Stimulated activated CD4-positive, alpha-beta T cell treated with anti-CD3 and anti-CD28 coated beads, TNF-alpha, amount 100 ng/mL, for 4 hours (primary cell): Measurements from ENCODE around the gene MYO5A.

Experiments used
- DNase-seq, 3 experiments: peaks; one replicate each; pipeline ENCODE4 v3.0.0-alpha.2; 2020; ENCODE audit warnings: low read depth in 3 of 3

Gene MYO5A

DNA sequence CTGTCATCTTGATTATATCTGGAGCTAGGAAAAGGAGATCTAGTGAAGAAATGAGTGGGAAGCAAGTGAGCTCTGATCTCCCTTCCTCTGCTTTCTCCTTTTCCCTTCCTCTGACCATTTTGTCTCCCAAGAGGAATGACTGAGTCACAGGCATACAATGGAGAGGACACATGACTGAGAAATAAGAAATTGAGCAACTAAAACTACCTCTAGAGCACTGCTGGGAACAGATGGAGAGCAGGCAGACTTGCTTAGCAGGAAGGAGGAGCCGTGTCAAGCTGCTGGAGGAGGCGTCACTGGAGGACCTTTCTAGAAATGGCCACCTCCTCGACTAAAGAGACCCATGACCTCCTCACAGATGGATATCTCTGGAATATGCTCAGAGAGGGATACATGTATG, 166.2 kb downstream of the MYO5A start:
- DNase-seq: no peak

DNA sequence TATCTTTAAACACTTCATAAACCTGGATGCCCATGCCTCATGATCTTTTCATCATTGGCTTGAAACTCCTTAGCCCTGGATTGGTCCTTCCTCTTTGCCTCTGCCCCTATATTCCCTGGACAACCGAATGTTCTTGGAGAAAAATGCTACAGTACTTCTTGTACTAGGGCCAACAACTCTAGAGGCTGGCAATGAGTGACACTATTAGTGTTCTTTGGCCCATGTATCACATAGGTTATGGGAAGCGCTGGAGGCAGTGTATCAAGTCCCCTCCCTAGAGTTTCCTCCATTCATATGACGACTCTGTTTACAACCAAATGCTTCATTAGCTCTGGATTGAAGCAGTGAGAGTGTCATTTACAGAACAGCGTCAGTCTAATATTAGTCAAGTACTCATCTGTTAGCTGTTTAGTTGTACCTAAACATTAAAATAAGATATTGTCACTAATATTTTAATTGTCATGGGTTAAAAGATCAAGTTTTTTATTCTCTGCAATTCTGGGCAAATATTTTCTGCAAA, 166.6 kb downstream of the MYO5A start:
- DNase-seq: no peak

DNA sequence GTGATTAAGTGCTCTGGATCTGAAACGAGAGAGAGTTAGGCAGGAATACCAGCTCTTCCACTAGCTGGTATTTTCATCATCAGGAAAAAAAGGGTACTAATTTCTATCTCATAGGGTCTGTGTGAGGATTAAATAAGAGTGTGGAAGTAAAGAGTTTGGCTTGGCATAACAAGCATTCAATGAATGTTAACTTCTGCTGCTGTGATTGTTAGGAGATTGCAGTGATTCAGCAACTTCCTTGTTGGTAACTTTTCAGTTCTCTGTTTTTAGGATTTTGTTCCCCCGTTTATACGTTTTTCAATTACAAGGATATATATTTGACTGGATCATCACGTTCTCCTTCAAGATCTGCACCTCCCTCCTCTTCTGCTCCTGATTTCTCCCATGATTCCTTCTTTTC, 167.2 kb downstream of the MYO5A start:
- DNase-seq: no peak

DNA sequence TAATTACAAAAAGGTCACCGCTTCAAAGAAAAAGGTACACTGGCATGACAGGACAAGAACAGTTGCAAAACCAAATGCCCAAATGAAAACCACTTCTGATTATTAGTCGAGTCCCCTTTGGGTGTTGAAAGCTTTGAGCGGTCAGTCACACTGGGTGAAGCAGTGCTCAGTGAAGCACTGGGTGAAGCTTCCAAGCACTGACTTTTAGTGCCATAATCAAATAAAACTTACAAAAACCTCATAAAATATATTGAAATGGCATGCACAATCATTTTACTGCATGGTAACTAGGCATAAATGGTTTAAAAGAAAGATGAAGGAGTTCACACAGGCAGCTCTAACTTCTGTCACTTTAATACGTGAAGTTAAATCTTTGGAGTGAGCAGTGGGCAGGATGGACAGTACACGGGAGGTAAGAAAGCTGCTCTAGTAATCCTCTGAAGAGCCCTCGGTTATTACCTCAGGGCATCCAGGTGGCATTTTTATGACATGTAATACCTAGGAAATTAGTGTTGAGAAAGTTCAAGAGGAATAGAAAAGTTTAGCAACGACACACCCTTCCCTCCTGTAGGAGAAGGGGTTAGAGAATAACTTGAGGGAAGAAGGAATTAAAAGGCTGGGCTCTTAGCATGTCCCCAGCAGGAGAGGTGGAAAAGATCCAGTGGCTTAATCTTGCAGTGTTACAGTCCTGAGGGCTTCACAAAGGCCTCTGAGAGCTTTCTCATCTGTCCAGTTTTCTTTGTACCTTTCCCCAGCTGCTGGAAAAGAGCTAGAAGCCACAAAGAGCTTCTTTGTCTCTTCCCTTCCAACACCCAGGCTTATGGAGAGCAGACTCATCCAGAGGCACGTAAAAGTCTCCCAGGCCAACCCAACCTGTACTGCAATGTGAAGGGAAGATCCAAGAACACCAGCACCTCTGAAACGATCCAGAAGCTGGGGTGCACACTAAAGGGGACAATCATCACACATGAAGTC, 168.2 kb downstream of the MYO5A start:
- no peak for DNase-seq

DNA sequence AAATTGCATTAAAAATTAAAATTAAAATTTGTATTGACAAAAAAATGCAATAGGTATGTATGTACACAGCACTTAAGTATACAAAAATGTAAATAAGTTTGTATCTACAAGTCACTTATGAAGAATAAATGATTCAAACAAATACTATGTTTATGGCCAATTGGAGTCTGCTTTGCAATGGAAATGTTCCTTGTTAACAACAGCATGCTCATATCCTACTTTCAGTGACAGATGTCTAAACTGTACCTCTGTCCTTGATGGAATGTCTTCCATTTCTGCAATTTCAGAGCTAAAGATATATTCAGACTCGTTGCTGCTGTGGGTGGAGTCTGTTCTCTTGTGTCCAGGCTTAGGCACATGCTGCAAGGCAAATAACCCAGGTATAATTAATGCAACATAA, 169.0 kb downstream of the MYO5A start:
- DNase-seq: no peak

DNA sequence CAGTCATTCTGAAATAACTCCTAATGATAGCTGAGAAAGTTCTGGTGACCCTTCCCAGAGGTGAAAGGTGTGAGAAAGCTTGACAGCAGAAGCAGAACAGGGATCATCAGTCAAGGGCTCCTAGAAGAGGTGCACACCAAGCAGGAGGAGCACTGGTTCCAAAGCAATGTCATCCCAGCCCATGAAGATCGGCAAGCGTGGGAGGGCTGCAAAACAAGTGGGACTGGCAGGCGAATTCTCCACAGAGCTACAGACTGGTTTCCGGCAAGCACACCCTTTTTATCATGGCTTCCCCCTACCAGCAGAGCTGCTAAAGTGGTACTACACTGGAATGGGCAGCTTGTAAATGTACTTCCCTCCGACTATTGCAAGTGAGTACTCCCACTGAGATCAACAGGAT, 170.7 kb downstream of the MYO5A start:
- no peak for DNase-seq

DNA sequence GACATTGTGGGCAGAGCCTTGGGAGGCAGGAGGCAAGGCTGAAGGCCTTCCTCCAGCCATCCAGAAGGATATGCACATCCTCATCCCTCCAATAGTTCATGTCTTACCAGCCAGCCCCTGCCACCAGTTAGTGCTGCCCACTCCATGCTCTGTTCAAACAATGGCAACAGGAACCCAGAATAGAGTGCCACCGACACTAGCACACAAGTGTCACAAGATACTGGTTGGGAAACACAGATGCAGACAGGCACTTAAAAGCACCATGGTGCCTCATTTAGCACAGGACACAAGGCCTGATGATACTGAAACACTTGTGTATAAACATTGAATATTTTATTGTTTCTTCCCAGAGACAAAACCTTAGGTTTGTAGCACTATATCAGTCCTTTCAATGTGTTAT, 176.6 kb downstream of the MYO5A start:
- DNase-seq: no peak

DNA sequence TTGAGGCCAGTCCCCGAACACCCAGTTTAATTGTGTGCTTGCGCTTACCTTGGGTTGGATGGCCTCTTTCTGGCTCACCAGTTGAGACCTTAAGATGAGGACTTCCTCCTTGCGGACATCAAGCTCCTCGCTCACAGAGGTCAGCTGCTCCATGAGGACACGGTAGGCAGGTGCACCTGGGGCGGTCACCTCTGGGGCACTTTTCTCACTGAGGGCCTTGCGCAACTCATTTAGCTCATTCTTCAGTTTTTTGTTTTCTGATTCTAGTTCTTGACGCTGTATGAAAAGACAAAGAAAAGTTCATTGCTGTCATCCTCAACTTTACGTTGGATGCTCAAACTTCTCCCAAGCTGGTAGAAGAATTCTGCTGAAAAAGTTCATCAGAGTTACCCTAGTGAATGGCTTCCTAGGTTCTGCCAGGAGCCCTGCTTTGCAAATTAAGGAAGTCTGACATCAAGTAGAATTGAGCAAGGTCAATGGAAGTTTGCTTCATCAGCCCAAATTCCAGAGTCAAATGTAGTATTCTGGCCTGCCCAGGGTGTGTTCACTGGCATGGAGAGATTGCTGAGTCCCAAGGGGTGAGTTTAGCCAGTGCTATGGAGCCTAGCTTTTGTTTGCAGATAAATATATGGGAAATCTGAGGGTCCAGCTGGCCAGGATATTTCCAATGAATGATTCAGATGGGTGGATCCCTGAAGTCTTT, 177.3 kb downstream of the MYO5A start:
- no peak for DNase-seq

DNA sequence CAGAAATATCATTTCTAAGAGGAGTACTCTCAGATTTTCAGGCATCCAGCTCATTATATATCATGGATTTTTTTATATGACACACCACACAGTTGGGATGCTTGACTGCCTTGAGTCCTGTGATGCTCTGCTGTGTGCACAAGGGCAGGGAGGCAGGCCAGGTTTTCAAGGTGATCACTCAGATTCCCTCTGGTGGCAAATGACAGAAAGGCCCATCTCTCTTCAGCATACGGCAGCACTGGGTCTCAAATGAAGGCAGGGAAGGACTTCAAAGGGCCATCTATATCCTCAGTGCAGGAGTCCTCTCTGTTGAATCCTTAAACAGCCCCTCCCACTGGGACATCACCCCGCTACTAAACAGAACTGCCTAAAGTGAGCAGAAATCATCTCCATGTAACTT, 178.3 kb downstream of the MYO5A start:
- DNase-seq: no peak

DNA sequence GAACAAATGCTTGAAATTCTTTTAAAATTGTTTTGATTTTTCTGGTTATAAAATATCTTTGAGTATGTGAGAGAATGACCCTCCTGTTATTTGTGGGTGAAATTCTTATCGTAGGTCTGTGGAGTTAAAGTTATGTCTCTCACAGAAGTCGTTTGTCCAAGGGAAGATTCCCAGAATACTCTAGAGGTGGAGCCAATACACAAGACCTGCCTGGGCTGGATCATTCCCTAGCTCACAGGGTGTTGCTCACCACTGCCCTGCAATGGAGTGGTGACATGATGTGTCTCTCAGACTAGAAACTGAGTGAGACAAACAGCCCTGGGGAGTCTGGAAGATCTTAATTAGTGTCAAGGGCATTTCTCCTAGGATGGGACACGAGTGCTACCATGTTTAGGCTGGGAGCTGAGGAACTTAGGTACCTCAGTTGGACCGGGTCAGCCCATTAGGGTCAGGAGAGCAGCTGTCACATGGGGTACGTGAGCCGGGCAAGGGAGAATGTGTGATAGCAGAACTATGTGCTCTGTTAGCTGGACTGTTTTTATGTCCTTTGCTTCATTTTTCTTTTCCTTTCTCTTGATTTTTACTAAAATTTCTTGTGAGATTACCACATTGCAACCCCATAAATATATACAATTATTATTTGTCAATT, 179.5 kb downstream of the MYO5A start:
- DNase-seq: no peak

DNA sequence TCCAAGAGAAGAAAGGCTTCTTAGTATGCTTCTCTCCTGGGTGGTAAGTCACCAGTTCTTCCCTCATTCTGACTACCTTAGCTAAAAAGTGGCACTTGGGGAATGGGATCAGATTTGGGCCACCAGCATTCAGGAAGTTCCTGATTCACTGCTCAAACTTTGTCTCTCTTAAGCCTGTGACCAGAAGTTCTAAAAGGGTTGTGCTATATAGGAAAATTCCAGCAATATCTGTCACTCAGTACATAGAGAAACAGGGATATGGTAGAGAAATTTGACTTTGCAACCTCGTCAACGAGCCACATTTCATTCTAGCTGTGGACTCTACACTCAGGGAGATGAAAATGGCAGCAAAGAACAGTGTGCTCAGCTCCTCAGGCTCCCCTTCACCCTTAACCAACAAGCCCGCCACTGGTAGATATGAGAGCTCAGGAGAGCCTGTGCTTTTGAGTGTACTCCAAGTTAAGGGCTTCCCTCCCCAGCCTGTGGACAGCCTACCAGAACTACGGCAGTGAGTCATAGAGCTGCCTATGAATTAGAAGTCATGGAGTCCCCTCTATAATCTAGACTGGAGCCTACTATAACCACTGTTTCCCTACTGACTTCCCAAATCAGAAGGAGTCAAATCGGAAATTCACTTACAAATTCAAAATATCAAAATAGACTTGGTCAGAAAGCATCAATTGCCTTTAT, 180.5 kb downstream of the MYO5A start:
- DNase-seq: no peak

DNA sequence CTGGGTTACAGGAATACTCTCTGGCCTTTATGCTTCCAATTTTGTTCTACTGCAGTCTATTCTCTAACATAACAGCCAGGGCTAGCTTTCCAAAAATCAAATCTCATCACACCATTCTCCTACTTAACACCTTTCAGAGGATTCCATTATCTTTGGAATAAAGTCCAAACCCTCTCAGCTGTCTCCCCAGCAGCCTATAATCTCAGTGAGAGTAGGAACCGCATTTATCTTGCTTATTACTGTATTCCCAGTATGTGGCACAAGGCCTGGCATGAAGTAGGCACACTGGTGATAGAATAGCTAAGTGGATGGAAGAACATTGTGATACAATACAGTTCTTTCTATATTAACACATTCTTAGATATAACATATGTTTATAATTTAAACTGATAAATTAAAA, 184.1 kb downstream of the MYO5A start:
- no peak for DNase-seq

DNA sequence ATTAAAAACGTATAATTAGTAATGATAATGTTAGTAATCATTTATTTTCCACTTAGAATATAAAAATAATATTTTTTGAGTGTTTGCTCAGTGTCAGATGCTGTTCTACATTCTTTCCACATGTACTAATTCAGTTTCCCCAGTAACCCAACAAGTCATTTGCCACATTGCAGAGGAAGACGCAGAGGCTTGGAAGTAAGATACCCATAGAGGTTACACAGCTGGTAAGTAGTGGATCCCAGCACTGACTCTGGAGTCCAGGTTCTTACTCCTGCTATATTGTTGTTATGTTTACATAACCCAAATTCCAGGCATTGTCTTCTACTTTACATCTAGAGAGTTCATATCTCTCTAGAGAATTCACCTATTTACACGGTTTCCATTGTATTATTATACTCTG, 184.8 kb downstream of the MYO5A start:
- DNase-seq: no peak

DNA sequence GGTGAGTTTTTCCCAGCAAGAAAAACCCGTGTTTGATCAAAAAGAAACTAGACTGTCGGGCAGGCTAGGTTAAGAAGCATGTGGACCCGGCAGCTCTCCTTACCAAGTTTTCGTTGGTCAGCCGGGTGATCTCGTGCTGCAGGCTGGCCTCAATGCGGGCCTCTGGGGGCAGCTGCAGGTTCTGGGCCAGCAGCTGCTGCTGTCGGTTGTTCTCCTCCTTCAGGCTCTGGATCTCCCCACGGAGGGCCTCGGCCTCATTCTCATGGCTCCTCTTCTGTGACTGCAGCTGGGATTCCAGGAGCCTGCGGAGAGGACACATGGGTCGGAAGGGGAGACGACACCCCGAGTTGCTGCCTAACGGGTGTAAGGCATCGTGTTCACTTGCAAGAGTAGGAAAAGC, 188.6 kb downstream of the MYO5A start:
- DNase-seq: no peak

DNA sequence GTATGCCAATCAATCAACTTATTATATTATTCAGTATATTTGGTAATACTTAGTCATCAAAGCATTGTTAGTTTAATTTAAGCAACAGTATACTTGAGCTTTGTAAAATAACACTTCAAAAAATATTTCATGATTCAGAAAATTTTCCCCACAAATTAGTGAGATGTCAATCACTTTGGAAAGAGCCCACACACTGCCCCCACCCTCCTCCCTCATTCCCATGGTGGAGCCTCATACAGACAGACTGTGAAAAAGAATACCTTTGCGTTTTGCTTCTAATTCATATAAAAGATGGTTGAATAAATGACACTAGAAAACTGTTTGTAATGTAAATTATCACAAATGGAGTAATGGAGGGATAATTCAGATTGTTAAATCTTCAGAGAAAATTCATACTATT, 189.8 kb downstream of the MYO5A start:
- no peak for DNase-seq

DNA sequence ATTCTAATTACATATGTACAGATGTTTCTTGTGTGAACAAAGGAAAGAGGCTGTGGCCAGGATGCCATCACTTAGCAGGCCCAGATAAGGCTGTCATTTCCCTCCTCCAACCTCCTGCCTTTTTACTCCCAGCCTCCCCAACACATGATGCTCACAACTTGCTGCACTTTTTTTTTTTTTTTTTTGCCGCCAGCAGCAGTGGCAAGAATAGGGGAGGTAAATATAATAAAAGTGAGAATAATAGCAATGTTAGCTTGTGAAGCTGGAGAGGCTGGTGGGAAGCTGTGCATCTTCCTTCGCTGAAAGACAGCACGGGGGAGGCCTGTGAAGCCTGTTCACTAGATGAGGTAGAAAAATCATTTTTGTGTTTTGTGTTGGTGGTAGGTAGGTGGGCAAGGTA, 190.6 kb downstream of the MYO5A start:
- no peak for DNase-seq

DNA sequence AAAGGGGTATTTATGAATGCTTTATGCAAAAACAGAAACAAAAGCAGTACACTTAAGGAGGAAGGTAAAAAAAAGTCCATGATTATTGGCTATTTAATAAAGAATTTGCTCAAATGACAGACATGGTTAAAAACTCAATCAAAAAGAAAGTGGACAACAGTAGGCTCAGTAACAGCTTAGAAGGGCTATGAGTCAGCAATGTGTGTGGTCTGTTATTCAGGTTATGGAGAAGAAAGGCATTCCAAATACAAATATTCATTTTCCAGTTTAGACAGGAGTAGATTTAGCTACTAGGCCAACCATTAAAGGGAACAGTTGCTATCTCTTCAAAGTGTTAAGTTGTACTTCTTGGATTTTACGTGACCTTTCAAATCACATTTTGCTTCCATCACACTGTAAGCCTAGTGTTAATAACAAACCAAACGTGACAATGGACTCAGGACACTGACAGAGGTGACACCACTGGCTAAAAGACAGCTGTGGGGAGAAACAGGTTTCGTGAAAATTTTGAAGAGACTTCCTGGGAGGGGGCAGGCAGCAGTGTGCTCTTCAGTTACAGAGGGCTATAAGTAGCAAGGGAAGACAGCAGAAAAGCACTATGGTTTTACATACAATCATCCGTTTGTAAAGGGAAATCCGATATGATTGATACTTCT, 191.4 kb downstream of the MYO5A start:
- no peak for DNase-seq

DNA sequence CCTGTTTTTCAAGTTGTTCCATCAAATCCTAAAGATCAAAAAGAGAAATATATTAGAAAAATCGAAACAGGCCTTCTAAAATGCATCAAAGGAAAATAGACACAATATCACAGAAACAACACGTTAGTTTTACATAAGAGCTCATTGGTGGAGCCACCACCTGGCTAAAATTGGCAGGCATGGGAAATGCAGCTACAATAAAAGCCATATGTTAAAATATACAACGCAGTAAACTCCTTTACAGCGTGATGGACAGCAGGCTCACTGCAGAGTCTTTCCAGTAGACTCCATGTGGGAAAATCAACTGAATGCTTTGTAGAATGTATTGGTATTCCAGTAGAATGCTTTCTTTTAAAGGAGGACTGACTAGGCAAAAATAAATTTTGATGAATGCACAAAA, 192.2 kb downstream of the MYO5A start:
- DNase-seq: no peak

DNA sequence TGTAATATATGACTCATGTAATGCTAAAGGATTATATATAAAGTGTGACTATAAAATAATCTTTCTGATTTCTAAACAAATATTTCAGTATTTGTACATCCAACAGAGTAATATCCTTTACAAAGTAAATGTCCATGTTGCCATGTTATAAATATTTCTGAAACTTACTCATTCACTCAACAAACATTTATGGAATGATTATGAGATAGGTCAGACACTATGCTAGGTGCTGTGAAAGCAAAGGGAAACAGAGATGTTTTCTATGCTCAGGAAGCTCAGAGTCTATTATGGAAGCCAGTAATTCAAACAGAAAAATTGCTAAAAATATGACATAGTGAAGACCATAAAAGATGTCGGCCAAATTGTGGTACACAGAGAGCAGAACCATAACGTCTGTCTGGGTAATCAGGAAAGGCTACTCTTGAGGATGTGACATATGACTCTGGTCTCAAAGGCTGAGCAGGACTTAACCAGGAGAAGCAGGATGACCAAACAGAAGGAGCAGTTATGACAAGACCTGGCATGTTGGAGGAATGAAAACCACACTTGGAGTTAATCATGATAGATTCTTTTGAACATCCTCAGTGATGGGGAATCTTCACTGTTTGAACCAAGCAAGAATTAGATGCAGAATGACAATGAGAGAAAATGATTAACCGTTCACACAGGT, 194.1 kb downstream of the MYO5A start:
- no peak for DNase-seq

DNA sequence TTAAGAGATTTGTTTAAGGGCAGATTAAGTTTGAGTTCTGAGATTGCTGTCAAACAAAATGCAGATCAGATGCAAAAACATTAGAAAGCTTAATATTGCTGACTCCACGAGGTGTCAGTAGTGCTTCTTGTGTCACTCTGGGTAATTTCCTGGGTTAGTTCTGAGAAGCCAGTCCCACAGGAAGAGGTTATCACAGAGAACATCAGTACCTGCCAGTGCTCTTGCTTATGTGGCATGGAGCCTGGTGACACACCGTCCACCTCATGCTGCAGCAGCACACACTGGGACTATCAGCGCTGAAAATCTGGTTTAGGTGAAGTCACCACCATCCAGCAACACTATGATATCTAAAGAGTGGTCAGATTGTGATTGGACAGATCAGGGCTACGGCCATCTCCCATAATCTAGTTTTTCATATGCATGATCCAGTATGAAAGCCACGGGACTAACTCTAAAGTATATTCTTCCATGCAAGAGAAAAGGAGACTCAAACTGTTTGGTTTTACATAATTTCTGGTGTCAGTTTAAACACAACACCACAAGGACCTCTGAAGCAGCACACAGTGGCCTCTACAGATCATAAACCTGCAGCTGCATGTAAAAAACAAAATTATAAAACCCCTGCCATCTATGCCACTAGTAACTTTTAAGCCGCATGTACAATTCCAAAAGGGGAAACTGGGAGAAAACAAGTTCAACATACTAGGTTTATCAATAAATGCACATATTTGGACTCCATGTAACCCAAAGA, 197.0 kb downstream of the MYO5A start:
- peak in 2 of 3 experiments; percentile 17 to 41 for DNase-seq
